Measurements from ENCODE around the gene AVPI1. TPM values are rescaled to one million over a fixed set of nuclear protein-coding genes. Genes with fewer than 3 reads are reported as not detected.
A peak's percentile ranks its signal among the peaks of the same experiment; 100 is the strongest.

AVPI1 gene
- total RNA-seq, 1 donor from 2014 or later: 2.6 TPM

GRCh38 chr10:97711640-97712572 is 24.9 kb upstream of the AVPI1 start:
- H3K4me3 ChIP-seq: no peak overlapping the region
- no peak overlapping the region for H3K4me2 ChIP-seq
- H3K27ac ChIP-seq: no peak overlapping the region
- H3K4me3 Mint-ChIP-seq: peak overlapping the region; percentile 69
- peaks cover 21% of the 10 kb centered on the region for H3K79me2 ChIP-seq (ENCODE audit: low read depth)
- H3F3A ChIP-seq (ENCODE audit: low read depth): peaks cover 30% of the 10 kb centered on the region
- H2AFZ ChIP-seq (replicated peaks): no peak overlapping the region
- H3K4me1 Mint-ChIP-seq: peaks cover 35% of the 10 kb centered on the region
- no peak overlapping the region for H3K27ac Mint-ChIP-seq
- no peak for TF ChIP-seq EZH2phosphoT487 (IDR thresholded peaks at IDR 0.05)
- H4K20me1 ChIP-seq (ENCODE audit: low read depth): peaks cover 10% of the 10 kb centered on the region
- no peak overlapping the region for H3K9ac ChIP-seq
- no peaks in the 10 kb centered on the region for H3K9me3 ChIP-seq (ENCODE audit: low read depth)
- H3K36me3 ChIP-seq: no peaks in the 10 kb centered on the region
- no peak for DNase-seq (ENCODE audit: low spot score)
- peaks cover 21% of the 10 kb centered on the region for H3K4me1 ChIP-seq
- H3K27me3 ChIP-seq: no peaks in the 10 kb centered on the region
- H3K27me3 Mint-ChIP-seq (ENCODE audit: insufficient read depth, low read depth): peaks cover 7% of the 10 kb centered on the region
- H3K9me3 Mint-ChIP-seq: no peaks in the 10 kb centered on the region
- H3K36me3 Mint-ChIP-seq: no peaks in the 10 kb centered on the region

GRCh38 chr10:97708976-97709946 is 22.2 kb upstream of the AVPI1 start:
- no peaks in the 10 kb centered on the region for H3K27me3 ChIP-seq
- no peak for TF ChIP-seq EZH2phosphoT487 (IDR thresholded peaks at IDR 0.05)
- peak; percentile 77 for TF ChIP-seq CTCF (IDR thresholded peaks at IDR 0.05)
- TF ChIP-seq EZH2 (IDR thresholded peaks at IDR 0.05): no peak
- H3K4me3 Mint-ChIP-seq: no peak overlapping the region
- H3K4me1 Mint-ChIP-seq: peaks cover 18% of the 10 kb centered on the region
- peaks cover 14% of the 10 kb centered on the region for H3F3A ChIP-seq (ENCODE audit: low read depth)
- peak overlapping the region; percentile 30 for H2AFZ ChIP-seq (replicated peaks)
- peak; percentile 78 for DNase-seq (ENCODE audit: low spot score)
- H3K9me3 ChIP-seq (ENCODE audit: low read depth): no peaks in the 10 kb centered on the region
- peaks cover 7% of the 10 kb centered on the region for H3K27me3 Mint-ChIP-seq (ENCODE audit: insufficient read depth, low read depth)
- no peak overlapping the region for H3K4me2 ChIP-seq
- no peaks in the 10 kb centered on the region for H3K36me3 ChIP-seq
- H4K20me1 ChIP-seq (ENCODE audit: low read depth): no peaks in the 10 kb centered on the region
- H3K36me3 Mint-ChIP-seq: no peaks in the 10 kb centered on the region
- H3K79me2 ChIP-seq (ENCODE audit: low read depth): no peaks in the 10 kb centered on the region
- peaks cover 7% of the 10 kb centered on the region for H3K4me1 ChIP-seq
- no peaks in the 10 kb centered on the region for H3K9me3 Mint-ChIP-seq
- no peak overlapping the region for H3K27ac ChIP-seq
- peak overlapping the region; percentile 62 for H3K27ac Mint-ChIP-seq
- no peak overlapping the region for H3K9ac ChIP-seq
- no peak overlapping the region for H3K4me3 ChIP-seq

GRCh38 chr10:97708167-97708566 is 21.1 kb upstream of the AVPI1 start:
- H2AFZ ChIP-seq (replicated peaks): no peak overlapping the region
- no peak overlapping the region for H3K4me3 ChIP-seq
- H3K27ac Mint-ChIP-seq: no peak overlapping the region
- no peaks in the 10 kb centered on the region for H3K36me3 ChIP-seq
- no peaks in the 10 kb centered on the region for H3K9me3 Mint-ChIP-seq
- H3K36me3 Mint-ChIP-seq: no peaks in the 10 kb centered on the region
- TF ChIP-seq EZH2phosphoT487 (IDR thresholded peaks at IDR 0.05) (no peak), CTCF (IDR thresholded peaks at IDR 0.05) (no peak), EZH2 (IDR thresholded peaks at IDR 0.05) (no peak)
- H3K9me3 ChIP-seq (ENCODE audit: low read depth): no peaks in the 10 kb centered on the region
- no peaks in the 10 kb centered on the region for H3K27me3 ChIP-seq
- no peaks in the 10 kb centered on the region for H3K79me2 ChIP-seq (ENCODE audit: low read depth)
- no peak overlapping the region for H3K9ac ChIP-seq
- H3K27me3 Mint-ChIP-seq (ENCODE audit: insufficient read depth, low read depth): peaks cover 7% of the 10 kb centered on the region
- H3K4me1 ChIP-seq: peaks cover 5% of the 10 kb centered on the region
- H3K27ac ChIP-seq: no peak overlapping the region
- H3K4me1 Mint-ChIP-seq: peaks cover 16% of the 10 kb centered on the region
- H4K20me1 ChIP-seq (ENCODE audit: low read depth): no peaks in the 10 kb centered on the region
- H3K4me2 ChIP-seq: no peak overlapping the region
- H3K4me3 Mint-ChIP-seq: no peak overlapping the region
- H3F3A ChIP-seq (ENCODE audit: low read depth): peaks cover 8% of the 10 kb centered on the region
- no peak for DNase-seq (ENCODE audit: low spot score)
